ENCODE results near the gene BDH1. TPM values are rescaled to one million over a fixed set of nuclear protein-coding genes. Genes with fewer than 3 reads are reported as not detected.

BDH1 gene
- total RNA-seq, 1 experiment from 2014 or later, result 38.6 TPM

DNA sequence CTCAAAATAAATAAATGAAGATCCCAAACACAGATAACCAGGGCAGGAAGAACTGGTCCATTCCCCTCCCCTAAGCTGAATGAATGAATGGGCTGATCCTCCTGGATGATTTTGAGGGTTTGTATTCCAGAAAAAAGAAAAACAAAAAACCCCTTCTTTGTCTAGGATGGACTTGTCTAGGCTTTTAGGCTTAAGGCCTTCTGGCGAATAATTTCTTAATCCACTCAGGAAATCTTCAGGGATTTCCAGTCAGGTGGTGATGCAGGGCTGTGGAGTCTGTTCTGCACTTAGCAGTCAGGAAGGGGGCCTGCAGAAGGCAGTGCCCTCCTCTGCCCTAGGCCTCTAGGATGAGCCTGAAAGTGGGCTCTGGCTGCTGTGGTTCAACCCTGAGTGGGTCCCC is 52.1 kb downstream of the BDH1 start:
- intact Hi-C loops (cut with micrococcal nuclease), result loop anchor here (2.0 to 5.0 kb wide), 3 partner anchors 46 to 205 kb away; partner anchors contain the start of gene DLG1
- no peak overlapping the region for H3K27ac Mint-ChIP-seq (ENCODE audit: low read depth, unreplicated experiment)
- no peaks in the 10 kb centered on the region for H3K9me3 Mint-ChIP-seq (ENCODE audit: unreplicated experiment)

GRCh38 chr3:197501879-197502620 is 53.7 kb downstream of the BDH1 start:
- no peaks in the 10 kb centered on the region for H3K27me3 Mint-ChIP-seq (ENCODE audit: insufficient read depth, unreplicated experiment)
- POLR2A ChIA-PET, result interaction anchor here (0.6 to 3.8 kb wide), 15 partner anchors 14 to 352 kb away, joined by 3 to 34 read pairs (median 4); no protein-coding TSS in a partner anchor
- no peak overlapping the region for H3K27ac Mint-ChIP-seq (ENCODE audit: low read depth, unreplicated experiment)
- H3K4me1 Mint-ChIP-seq (ENCODE audit: insufficient read depth, unreplicated experiment), result peaks cover 9% of the 10 kb centered on the region
- no peaks in the 10 kb centered on the region for H3K9me3 Mint-ChIP-seq (ENCODE audit: unreplicated experiment)
- peak; percentile 96 for DNase-seq (ENCODE audit: unreplicated experiment)
- peak; percentile 89 for TF ChIP-seq CTCF (IDR thresholded peaks at IDR 0.05; ENCODE audit: unreplicated experiment)
- CTCF ChIA-PET, result interaction anchor here (0.6 to 10.8 kb wide), 36 partner anchors 8 to 439 kb away, joined by 3 to 113 read pairs (median 4); no protein-coding TSS in a partner anchor
- BruUV-seq (replicated peaks), result no TSS peak
- H3K36me3 Mint-ChIP-seq (ENCODE audit: insufficient read depth, unreplicated experiment), result no peaks in the 10 kb centered on the region
- H3K4me3 Mint-ChIP-seq (ENCODE audit: unreplicated experiment), result no peak overlapping the region
- intact Hi-C loops (cut with micrococcal nuclease), result loop anchor here (1.0 to 5.0 kb wide), 6 partner anchors 45 to 278 kb away; partner anchors contain the start of gene DLG1

More for the DNA sequence above, 52.1 kb downstream of the BDH1 start:
- Mint-ChIP-seq H3K27me3 (ENCODE audit: insufficient read depth, unreplicated experiment) (no peaks in the 10 kb centered on the region), H3K4me3 (ENCODE audit: unreplicated experiment) (no peak overlapping the region), H3K4me1 (ENCODE audit: insufficient read depth, unreplicated experiment) (peaks cover 9% of the 10 kb centered on the region), H3K36me3 (ENCODE audit: insufficient read depth, unreplicated experiment) (no peaks in the 10 kb centered on the region)
- TF ChIP-seq CTCF (IDR thresholded peaks at IDR 0.05; ENCODE audit: unreplicated experiment), result no peak
- no peak for DNase-seq (ENCODE audit: unreplicated experiment)
- no TSS peak for BruUV-seq (replicated peaks)
- ChIA-PET POLR2A (interaction anchor here (1.0 kb wide), 1 partner anchor 210 kb away, joined by 4 read pairs; no protein-coding TSS in a partner anchor), CTCF (interaction anchor here (0.8 to 10.8 kb wide), 5 partner anchors 69 to 316 kb away, joined by 3 to 113 read pairs (median 3); no protein-coding TSS in a partner anchor)

DNA sequence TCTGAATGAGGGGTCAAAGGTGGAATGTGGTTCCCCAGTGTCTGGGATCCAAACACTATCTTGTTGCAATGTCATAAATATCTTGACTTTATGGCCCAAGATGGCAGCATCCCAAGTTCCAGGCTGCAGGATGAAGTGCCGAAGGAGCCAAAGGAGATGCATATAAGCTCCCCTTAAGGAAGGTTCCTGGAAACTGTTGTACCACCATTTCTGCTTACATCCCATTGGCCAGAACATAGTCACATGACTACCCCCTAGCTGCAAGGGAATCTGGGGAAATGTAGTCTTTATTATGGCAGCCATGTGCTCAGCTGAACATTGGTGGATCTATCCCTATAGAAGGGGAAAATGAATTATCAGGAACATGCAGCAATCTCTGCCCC is 54.3 kb downstream of the BDH1 start:
- intact Hi-C loops (cut with micrococcal nuclease), result loop anchor here (5.0 kb wide), 2 partner anchors 44 to 104 kb away; no protein-coding TSS in a partner anchor
- Mint-ChIP-seq H3K27me3 (ENCODE audit: insufficient read depth, unreplicated experiment) (no peaks in the 10 kb centered on the region), H3K36me3 (ENCODE audit: insufficient read depth, unreplicated experiment) (no peaks in the 10 kb centered on the region), H3K4me1 (ENCODE audit: insufficient read depth, unreplicated experiment) (peaks cover 9% of the 10 kb centered on the region), H3K27ac (ENCODE audit: low read depth, unreplicated experiment) (no peak overlapping the region), H3K9me3 (ENCODE audit: unreplicated experiment) (no peaks in the 10 kb centered on the region), H3K4me3 (ENCODE audit: unreplicated experiment) (no peak overlapping the region)
- POLR2A ChIA-PET, result interaction anchor here (0.6 to 3.8 kb wide), 16 partner anchors 13 to 351 kb away, joined by 3 to 34 read pairs (median 4); no protein-coding TSS in a partner anchor
- CTCF ChIA-PET, result interaction anchor here (0.6 to 10.8 kb wide), 33 partner anchors 9 to 438 kb away, joined by 3 to 113 read pairs (median 3); no protein-coding TSS in a partner anchor
- TF ChIP-seq CTCF (IDR thresholded peaks at IDR 0.05; ENCODE audit: unreplicated experiment), result no peak
- BruUV-seq (replicated peaks), result no TSS peak
- DNase-seq (ENCODE audit: unreplicated experiment), result no peak

DNA sequence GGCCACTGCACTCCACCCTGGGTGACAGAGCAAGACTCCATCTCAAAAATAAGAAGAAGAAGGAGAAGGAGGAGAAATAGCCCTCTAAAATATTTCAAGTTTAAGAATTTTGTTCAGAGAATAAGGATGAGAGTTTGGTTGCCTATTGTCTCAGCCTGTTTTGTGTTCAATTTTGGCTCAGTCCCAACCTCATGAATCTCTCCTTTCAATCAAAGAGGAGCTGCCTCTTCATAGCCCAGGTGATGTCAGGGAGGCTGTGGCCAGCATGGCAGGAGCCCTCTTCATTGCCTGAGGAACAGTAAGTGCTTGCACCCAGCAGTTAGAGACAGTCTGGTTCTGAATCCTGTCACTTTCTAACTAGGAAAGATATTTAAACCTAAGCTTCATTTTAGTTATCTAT is 55.0 kb downstream of the BDH1 start:
- Mint-ChIP-seq H3K27ac (ENCODE audit: low read depth, unreplicated experiment) (no peak overlapping the region), H3K9me3 (ENCODE audit: unreplicated experiment) (no peaks in the 10 kb centered on the region), H3K4me1 (ENCODE audit: insufficient read depth, unreplicated experiment) (peaks cover 9% of the 10 kb centered on the region), H3K27me3 (ENCODE audit: insufficient read depth, unreplicated experiment) (no peaks in the 10 kb centered on the region), H3K36me3 (ENCODE audit: insufficient read depth, unreplicated experiment) (no peaks in the 10 kb centered on the region), H3K4me3 (ENCODE audit: unreplicated experiment) (no peak overlapping the region)
- CTCF ChIA-PET, result interaction anchor here (0.6 to 10.8 kb wide), 17 partner anchors 10 to 277 kb away, joined by 3 to 113 read pairs (median 4); no protein-coding TSS in a partner anchor
- intact Hi-C loops (cut with micrococcal nuclease), result loop anchor here (5.0 kb wide), 2 partner anchors 44 to 104 kb away; no protein-coding TSS in a partner anchor
- DNase-seq (ENCODE audit: unreplicated experiment), result no peak
- no peak for TF ChIP-seq CTCF (IDR thresholded peaks at IDR 0.05; ENCODE audit: unreplicated experiment)
- POLR2A ChIA-PET, result interaction anchor here (1.0 to 3.8 kb wide), 8 partner anchors 107 to 278 kb away, joined by 3 to 34 read pairs (median 6); no protein-coding TSS in a partner anchor
- BruUV-seq (replicated peaks), result no TSS peak
